Measurements from ENCODE around the gene CLCN2. TPM values are rescaled to one million over a fixed set of nuclear protein-coding genes. Genes with fewer than 3 reads are reported as not detected.
A peak's percentile ranks its signal among the peaks of the same experiment; 100 is the strongest.

CLCN2 gene
- polyA plus RNA-seq, 1 donor, result 4.8 TPM

DNA sequence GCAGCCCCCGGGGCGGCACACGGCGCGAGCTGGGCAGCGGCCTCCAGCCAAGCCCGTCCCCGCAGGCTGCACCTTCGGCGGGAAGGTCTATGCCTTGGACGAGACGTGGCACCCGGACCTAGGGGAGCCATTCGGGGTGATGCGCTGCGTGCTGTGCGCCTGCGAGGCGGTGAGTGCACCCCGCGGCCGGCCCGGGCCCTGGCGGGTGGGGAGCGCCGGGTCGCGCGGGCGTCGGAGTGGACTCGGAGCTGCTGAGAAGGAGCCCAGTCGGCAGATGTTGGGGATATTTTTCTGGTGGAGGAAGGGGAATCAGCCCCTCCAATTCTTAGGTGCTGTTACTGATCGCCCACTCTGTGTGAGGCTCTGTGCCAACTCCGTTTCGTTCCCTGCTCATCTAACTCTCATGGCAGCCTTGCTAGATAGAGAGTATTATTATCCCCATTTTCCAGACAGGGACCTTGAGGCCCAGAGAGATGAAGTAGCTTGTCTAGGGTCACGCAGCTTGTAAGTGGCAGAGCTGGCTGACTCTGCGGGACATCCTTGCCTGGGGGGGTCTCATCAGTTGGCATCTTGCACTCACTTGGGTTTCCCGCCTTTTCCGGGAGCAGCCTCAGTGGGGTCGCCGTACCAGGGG lies 19.3 kb upstream of the CLCN2 start:
- DNase-seq, result no peak

DNA sequence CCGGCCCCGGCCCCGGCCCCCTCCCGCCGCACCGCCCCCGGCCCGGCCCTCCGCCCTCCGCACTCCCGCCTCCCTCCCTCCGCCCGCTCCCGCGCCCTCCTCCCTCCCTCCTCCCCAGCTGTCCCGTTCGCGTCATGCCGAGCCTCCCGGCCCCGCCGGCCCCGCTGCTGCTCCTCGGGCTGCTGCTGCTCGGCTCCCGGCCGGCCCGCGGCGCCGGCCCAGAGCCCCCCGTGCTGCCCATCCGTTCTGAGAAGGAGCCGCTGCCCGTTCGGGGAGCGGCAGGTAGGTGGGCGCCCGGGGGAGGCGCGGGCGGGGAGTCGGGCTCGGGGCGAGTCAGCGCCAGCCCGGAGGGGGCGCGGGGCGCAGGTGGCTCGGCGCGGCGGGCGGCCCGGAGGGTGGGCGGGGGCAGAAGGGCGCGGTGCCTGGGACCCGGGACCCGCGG lies 18.8 kb upstream of the CLCN2 start:
- peak; percentile 88 for DNase-seq

DNA sequence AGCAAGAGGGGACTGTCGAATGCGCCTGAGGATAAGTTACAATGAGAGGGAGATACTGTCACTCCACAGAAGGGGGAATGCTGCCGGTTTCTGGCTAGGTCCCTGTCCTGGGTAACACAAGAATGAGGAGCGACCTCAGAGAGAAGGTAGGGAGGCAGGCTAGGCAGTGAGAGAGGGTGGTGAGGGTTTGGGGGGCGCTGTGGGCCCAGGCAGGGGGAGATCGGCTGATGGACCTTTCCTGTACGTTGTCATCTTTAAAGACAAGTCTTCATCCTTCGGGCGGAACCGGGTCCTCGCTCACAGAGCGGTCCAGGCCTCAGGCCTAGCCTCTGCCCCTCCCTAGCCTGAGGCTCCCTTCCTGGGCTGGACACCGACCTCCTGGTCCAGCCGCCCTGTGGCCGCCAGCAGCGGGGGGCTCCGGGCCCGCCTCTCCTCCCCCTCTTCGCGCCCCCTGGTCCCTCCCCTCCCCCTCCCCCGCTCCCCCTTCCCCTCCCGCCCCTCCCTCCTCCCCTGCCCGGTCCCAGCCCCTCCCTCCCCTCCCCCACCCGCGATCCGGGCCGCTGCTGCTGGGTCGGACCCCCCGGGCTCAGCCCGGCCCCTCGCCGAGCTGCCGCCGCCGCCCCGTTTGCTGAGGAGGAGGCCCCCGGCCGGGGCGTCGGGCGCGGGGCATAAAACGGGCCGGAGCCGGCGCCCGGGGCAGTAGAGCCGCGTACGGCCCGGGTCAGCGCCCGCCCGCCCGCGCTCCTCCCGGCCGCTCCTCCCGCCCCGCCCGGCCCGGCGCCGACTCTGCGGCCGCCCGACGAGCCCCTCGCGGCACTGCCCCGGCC lies 18.2 kb upstream of the CLCN2 start, which contains the start of gene CHRD:
TSS of gene CHRD (plus strand) at position 697 of the 827 bp plus-strand sequence. CDS start 265 bp downstream, outside the sequence.
- no peak for DNase-seq

- DNase-seq, result no peak
Measured at GRCh38 chr3:184378651-184379357, 17.4 kb upstream of the CLCN2 start.

DNA sequence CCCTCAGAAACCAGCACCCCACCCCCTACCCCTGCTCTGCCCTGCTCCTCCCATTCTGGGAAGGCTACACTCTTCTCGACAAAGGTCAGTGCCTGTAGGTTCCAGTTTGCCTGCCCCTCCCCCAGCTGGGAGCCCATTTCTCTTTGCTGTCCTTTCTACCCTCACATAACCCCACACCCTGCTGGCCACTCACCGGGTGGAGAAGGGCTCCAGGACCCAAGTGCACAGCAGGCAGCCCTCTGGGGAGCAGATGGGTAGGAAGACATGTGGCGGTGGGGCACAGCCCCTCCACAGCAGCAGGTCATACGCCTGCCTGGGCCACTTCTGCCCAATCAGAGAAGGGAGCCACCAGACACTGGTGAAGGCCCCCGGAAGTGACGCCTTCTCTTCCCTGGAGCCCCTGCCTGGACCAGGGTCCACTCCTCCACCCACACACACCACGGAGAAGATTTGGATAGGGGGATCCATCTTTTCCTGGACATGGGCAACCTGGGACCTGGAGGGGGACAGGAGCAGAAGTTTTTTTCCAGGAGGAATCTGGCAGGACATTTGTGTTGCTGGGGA lies 16.6 kb upstream of the CLCN2 start, which contains the start of gene THPO:
TSS of gene THPO (minus strand) at position 326 of the 564 bp plus-strand sequence. CDS start 1,948 bp downstream, outside the sequence.
- no peak for DNase-seq

GRCh38 chr3:184377374-184377773 lies 16.0 kb upstream of the CLCN2 start:
- no peak for DNase-seq

GRCh38 chr3:184375747-184376461 lies 14.5 kb upstream of the CLCN2 start:
- no peak for DNase-seq

DNA sequence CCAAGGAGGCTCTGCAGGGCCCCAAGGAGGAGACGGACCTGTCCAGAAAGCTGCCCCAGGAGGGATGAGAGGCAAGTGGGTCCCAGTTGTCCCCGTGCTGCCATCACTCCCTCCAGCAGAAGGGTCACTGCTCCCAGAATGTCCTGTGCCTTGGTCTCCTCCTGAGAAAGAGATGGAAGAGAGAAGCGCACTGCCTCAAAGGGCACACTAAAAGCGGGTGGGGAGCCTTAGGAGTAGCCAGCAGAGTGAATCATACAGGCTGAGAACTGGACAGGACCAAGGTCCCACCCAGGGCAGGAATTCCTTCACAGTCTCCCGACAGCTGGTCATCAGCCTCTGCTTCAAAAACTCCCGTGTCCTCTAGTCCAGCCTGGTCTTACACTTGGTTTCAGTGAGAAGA lies 12.0 kb upstream of the CLCN2 start:
- DNase-seq, result no peak

DNA sequence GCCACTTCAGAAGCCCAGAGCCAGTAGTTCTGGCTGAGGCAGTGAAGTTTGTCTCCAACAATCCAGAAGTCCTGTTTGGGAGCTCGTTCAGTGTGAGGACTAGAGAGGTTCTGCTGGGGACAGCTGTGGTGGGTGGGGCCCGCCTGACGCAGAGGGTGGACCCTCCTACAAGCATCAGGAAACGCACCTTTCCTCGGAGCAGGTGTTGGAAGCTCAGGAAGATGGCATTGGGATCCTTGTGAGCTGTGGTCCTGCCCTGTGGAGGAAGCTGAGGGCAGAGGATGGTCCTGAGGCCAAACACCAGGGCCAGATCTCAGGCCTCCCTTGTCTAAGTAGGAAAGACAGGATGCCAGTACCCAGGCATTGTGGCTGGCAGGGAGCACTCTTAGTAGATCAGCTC lies 11.5 kb upstream of the CLCN2 start:
- DNase-seq, result no peak

GRCh38 chr3:184372296-184372821 lies 11.0 kb upstream of the CLCN2 start:
- DNase-seq, result no peak

DNA sequence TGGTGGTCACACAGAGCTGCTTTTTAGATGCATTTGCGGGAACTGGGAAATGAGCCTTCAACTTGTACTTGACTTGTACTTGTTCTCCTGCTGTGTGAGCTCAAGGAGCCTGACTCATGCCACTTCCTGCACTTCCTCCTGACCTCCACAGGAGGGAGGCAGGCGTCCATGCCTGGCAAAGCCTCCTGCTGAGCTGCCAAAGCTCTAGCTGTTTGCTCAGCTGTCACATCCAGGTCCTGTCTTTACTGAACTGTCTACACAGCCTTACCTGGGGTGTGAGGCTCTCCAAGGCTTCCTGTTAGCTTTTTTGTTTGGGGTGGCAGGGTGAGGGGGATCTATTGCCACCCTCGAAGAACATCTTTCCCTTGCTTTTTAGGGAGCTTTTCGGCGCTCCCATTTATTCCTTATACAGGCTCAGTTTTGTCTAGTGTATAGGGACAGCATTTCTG lies 10.2 kb upstream of the CLCN2 start:
- peak; percentile 89 for DNase-seq

DNA sequence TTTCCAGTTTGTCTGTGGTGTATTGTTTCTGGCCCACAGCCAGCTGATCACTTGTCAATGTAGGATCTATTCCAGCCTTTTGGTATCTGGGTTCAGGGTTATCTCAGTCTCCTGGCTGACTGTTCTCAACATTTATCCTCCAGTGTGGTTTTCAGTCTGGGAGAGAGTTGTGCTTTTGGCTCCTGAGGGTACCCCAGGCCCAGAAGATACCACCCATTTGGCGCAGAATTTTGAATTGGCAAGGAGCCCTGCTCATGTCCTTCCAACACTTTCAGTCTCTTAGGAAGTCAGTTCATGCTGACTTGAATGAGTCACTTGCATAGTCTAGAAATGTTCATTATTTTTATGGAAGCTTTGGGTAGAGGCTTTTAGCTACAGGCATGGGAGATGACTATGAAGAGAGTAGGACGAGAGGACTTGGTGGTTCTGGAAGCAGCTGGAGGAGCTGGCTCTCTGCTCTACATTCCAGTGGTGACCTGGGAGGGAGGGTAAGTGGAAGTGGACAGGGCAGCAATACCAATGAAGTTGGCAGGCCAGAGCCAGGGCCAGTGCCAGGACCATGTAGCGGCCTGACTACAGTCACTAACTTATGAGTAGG lies 7.3 kb upstream of the CLCN2 start:
- no peak for DNase-seq

DNA sequence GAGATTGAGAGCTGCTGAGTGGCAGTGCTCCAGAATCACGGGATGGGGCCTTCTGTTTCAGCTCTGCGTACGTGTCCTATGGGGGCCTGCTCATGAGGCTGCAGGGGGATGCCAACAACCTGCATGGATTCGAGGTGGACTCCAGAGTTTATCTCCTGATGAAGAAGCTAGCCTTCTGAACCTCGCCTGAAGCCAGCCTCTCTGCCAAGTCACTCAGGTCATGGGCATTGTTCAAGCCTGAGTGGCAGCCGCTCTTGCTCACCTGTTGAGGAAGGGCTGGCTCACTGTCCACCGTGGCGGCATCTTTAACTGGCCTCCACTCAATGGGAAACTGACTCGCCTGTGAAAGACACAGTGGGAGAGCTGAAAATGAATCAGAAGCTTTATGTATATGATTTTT lies 6.7 kb upstream of the CLCN2 start:
- DNase-seq, result no peak

- no peak for DNase-seq
Measured at GRCh38 chr3:184366619-184367289, 5.3 kb upstream of the CLCN2 start.

- DNase-seq, result peak; percentile 97
Measured at GRCh38 chr3:184362668-184363546, 1.5 kb upstream of the CLCN2 start.

GRCh38 chr3:184361932-184362667 lies 695 bp upstream of the CLCN2 start:
- no peak for DNase-seq

DNA sequence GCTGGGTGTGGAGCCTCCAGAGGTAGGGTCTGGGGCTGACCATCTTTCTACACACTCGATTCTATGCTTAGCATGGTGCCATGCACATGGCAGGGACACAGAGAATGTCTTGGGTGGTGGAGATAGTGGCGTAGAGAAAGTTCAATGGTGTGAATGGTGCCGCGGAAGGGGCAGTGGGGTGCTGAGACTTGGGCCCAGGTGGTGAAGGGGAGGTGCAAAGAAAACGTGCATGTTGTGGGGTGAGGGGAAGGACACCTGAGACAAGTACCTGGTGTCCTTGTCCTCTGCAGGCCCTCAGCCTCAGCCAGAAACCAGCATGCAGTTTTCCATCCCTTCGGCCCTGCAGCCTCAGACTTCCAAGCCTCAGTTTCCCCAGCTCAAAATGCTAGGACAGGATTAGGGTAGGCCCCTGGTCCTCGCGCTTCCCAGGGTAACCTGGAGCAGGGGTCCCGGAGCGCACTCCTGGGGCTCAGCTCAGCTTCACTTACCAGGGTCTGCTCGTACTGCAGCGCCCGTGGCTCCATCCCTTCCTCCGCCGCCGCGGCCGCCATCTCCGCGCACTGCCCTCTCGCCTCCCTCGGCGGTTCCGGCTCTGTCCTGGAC lies 375 bp downstream of the CLCN2 start:
- DNase-seq, result no peak
